H9 (cell line): ENCODE results near the gene FOXN1. TPM values are rescaled to one million over a fixed set of nuclear protein-coding genes. Genes with fewer than 3 reads are reported as not detected.
"Not testable (repeated sequence)": the region's sequence is repeated elsewhere in the genome, so short reads cannot be mapped to it uniquely, and the experiment has no call there.

Source experiments
- DNase-seq: peaks from one replicate; pipeline ENCODE4 v3.0.0-alpha.2; 2017
- H2AFZ ChIP-seq: one replicate; pipeline ENCODE4 v1.6.1; 2013; ENCODE audit warnings: mild to moderate bottlenecking, low read length, control low read depth, moderate library complexity
- H2AK5ac ChIP-seq: 2 replicates; pipeline ENCODE4 v1.6.1; 2013; ENCODE audit warnings: low read length, control low read depth, mixed read lengths; ENCODE audit not compliant: insufficient read length
- H2BK120ac ChIP-seq: one replicate; pipeline ENCODE4 v1.6.1; 2013; ENCODE audit warnings: low read depth, mild to moderate bottlenecking, low read length, control low read depth, inconsistent platforms; ENCODE audit not compliant: poor library complexity, severe bottlenecking
- H2BK12ac ChIP-seq: 2 replicates; pipeline ENCODE4 v1.6.1; 2013; ENCODE audit warnings: low read length, control low read depth, mixed read lengths, low read depth; ENCODE audit not compliant: insufficient read length
- H2BK15ac ChIP-seq: 2 replicates; pipeline ENCODE4 v1.6.1; 2013; ENCODE audit warnings: low read depth, low read length, control low read depth
- H2BK20ac ChIP-seq: one replicate; pipeline ENCODE4 v1.6.1; 2013; ENCODE audit warnings: low read depth, mild to moderate bottlenecking, low read length, control low read depth, inconsistent platforms; ENCODE audit not compliant: poor library complexity, severe bottlenecking
- H2BK5ac ChIP-seq: 2 replicates; pipeline ENCODE4 v1.6.1; 2013; ENCODE audit warnings: low read length, control low read depth, mixed read lengths; ENCODE audit not compliant: insufficient read length
- H3K14ac ChIP-seq: 2 replicates; pipeline ENCODE4 v1.6.1; 2013; ENCODE audit warnings: low read length, control low read depth; ENCODE audit not compliant: insufficient read depth
- H3K18ac ChIP-seq: 2 replicates; pipeline ENCODE4 v1.6.1; 2013; ENCODE audit warnings: low read depth, mild to moderate bottlenecking, mixed read lengths, low read length, control low read depth; ENCODE audit not compliant: insufficient read length
- H3K23ac ChIP-seq: 2 replicates; pipeline ENCODE4 v1.6.1; 2013; ENCODE audit warnings: low read length, control low read depth, mixed read lengths, low read depth; ENCODE audit not compliant: insufficient read length
- H3K23me2 ChIP-seq: 2 replicates; pipeline ENCODE4 v1.6.1; 2013; ENCODE audit warnings: low read depth, mild to moderate bottlenecking, mixed read lengths, low read length, control low read depth; ENCODE audit not compliant: insufficient read length, poor library complexity, severe bottlenecking
- H3K27ac ChIP-seq: 2 replicates; pipeline ENCODE4 v1.5.1; 2013; ENCODE audit warnings: low read length, control low read depth, mixed read lengths, low read depth; ENCODE audit not compliant: insufficient read length
- H3K27me3 ChIP-seq: 2 replicates; pipeline ENCODE4 v1.6.1; 2013; ENCODE audit warnings: low read length, control low read depth, inconsistent platforms; ENCODE audit not compliant: insufficient read depth
- H3K4ac ChIP-seq: 2 replicates; pipeline ENCODE4 v1.6.1; 2013; ENCODE audit warnings: low read depth, mild to moderate bottlenecking, control low read depth, inconsistent platforms, low read length, moderate library complexity
- H3K4me1 ChIP-seq: 2 replicates; pipeline ENCODE4 v1.6.1; 2013; ENCODE audit warnings: low read length, control low read depth, inconsistent platforms; ENCODE audit not compliant: insufficient read depth
- H3K4me2 ChIP-seq: 2 replicates; pipeline ENCODE4 v1.6.1; 2013; ENCODE audit warnings: low read length, control low read depth, mixed read lengths; ENCODE audit not compliant: insufficient read length, insufficient read depth
- H3K56ac ChIP-seq: 2 replicates; pipeline ENCODE4 v1.6.1; 2013; ENCODE audit warnings: low read depth, mild to moderate bottlenecking, mixed read lengths, low read length, control low read depth; ENCODE audit not compliant: insufficient read length
- H3K79me1 ChIP-seq: 2 replicates; pipeline ENCODE4 v1.6.1; 2013; ENCODE audit warnings: low read depth, mild to moderate bottlenecking, moderate library complexity, low read length, control low read depth, inconsistent platforms; ENCODE audit not compliant: insufficient read depth, poor library complexity, severe bottlenecking
- H3K79me2 ChIP-seq: 2 replicates; pipeline ENCODE4 v1.6.1; 2013; ENCODE audit warnings: low read length, control low read depth, inconsistent platforms; ENCODE audit not compliant: insufficient read depth
- H3K9ac ChIP-seq: 2 replicates; pipeline ENCODE4 v1.6.1; 2013; ENCODE audit warnings: low read length, control low read depth, mixed read lengths; ENCODE audit not compliant: insufficient read length; ENCODE audit errors: extremely low read depth
- H3K9me3 ChIP-seq: one replicate; pipeline ENCODE4 v1.6.1; 2013; ENCODE audit warnings: low read depth, low read length, inconsistent platforms; ENCODE audit not compliant: control insufficient read depth
- H3T11ph ChIP-seq: one replicate; pipeline ENCODE4 v1.6.1; 2013; ENCODE audit warnings: mild to moderate bottlenecking, low read length, control low read depth, inconsistent platforms
- H4K20me1 ChIP-seq: one replicate; pipeline ENCODE4 v1.6.1; 2013; ENCODE audit not compliant: control insufficient read depth, insufficient read length, insufficient read depth
- H4K5ac ChIP-seq: 2 replicates; pipeline ENCODE4 v1.6.1; 2013; ENCODE audit warnings: low read depth, mild to moderate bottlenecking, mixed read lengths, low read length, control low read depth; ENCODE audit not compliant: insufficient read length
- H4K8ac ChIP-seq: replicated peaks from 2 replicates; pipeline ENCODE4 v1.6.1; 2013; ENCODE audit warnings: low read length, control low read depth, mixed read lengths, low read depth; ENCODE audit not compliant: insufficient read length
- H4K91ac ChIP-seq: 2 replicates; pipeline ENCODE4 v1.6.1; 2013; ENCODE audit warnings: low read depth, mild to moderate bottlenecking, moderate library complexity, mixed read lengths, low read length, control low read depth; ENCODE audit not compliant: insufficient read length
- H3K27ac Mint-ChIP-seq, 3 experiments: 2 replicates in 2 of 3; 3 replicates in 1 of 3; pipeline ENCODE4 v1.8.0; 2020 to 2021; ENCODE audit warnings: mixed read lengths in 3 of 3, mild to moderate bottlenecking in 1 of 3, moderate library complexity in 1 of 3
- H3K27me3 Mint-ChIP-seq: 2 replicates; pipeline ENCODE4 v1.8.0; 2021; ENCODE audit warnings: low read depth, mild to moderate bottlenecking, moderate library complexity, mixed read lengths
- H3K36me3 Mint-ChIP-seq, 3 experiments: 2 replicates in 2 of 3; 3 replicates in 1 of 3; pipeline ENCODE4 v1.8.0; 2020 to 2021; ENCODE audit warnings: low read depth in 3 of 3, mixed read lengths in 3 of 3; ENCODE audit not compliant: insufficient read depth in 1 of 3
- H3K4me1 Mint-ChIP-seq, 2 experiments: 2 replicates each; pipeline ENCODE4 v1.8.0; 2020; ENCODE audit warnings: mixed read lengths in 2 of 2
- H3K4me3 Mint-ChIP-seq, 2 experiments: 2 replicates in 1 of 2; 3 replicates in 1 of 2; pipeline ENCODE4 v1.8.0; 2020 to 2021; ENCODE audit warnings: mild to moderate bottlenecking in 2 of 2, mixed read lengths in 2 of 2, moderate library complexity in 1 of 2
- H3K9me3 Mint-ChIP-seq, 2 experiments: 2 replicates in 1 of 2; 3 replicates in 1 of 2; pipeline ENCODE4 v1.8.0; 2020; ENCODE audit warnings: mild to moderate bottlenecking in 2 of 2, mixed read lengths in 2 of 2, moderate library complexity in 1 of 2
- CTCF ChIP-seq: fragments of 200-600 bp; sonication (generic); conservative IDR thresholded peaks from 3 replicates; pipeline ENCODE4 v1.8.0; 2021; ENCODE audit warnings: antibody characterized with exemption, mild to moderate bottlenecking
- WGBS: extraction: QIAGEN DNeasy Blood & Tissue Kit; methylation state at CpG from one replicate; pipeline ENCODE4 v1.1.7; 2013; ENCODE audit warnings: missing lambda C conversion rate, low lambda C conversion rate, mixed read lengths; ENCODE audit not compliant: insufficient read length; ENCODE audit errors: extremely low coverage; 5-methylcytosine and 5-hydroxymethylcytosine counted together
- total RNA-seq: library from RNA; stranded (reverse); gene quantifications from 2 replicates; pipeline ENCODE4 v1.2.1, GENCODE V29; 2021

FOXN1 gene
- total RNA-seq, 1 experiment from 2014 or later, result not detected

GRCh38 chr17:28467456-28468025, 38.6 kb upstream of the FOXN1 start:
- Histone ChIP-seq H3K14ac (no peak overlapping the region), H3K18ac (no peak overlapping the region), H3K27ac (no peak overlapping the region), H3K4me1 (no peaks in the 10 kb centered on the region; the same call in 1 of the 2 replicates), H2BK12ac (no peak overlapping the region), H2BK5ac (no peak overlapping the region), H2AK5ac (no peak overlapping the region), H3K27me3 (no peaks in the 10 kb centered on the region), H3K56ac (no peak overlapping the region), H2BK120ac (no peak overlapping the region), H2BK15ac (no peak overlapping the region), H2AFZ (no peak overlapping the region), H4K8ac (no peak overlapping the region), H3K23me2 (no peaks in the 10 kb centered on the region), H3K23ac (no peak overlapping the region), H3K9ac (no peak overlapping the region), H3K79me1 (no peaks in the 10 kb centered on the region), H4K91ac (no peak overlapping the region), H4K5ac (no peak overlapping the region), H2BK20ac (no peak overlapping the region), H3K9me3 (no peaks in the 10 kb centered on the region), H3K4ac (no peak overlapping the region), H3K79me2 (no peaks in the 10 kb centered on the region), H4K20me1 (no peaks in the 10 kb centered on the region), H3K4me2 (no peak overlapping the region), H3T11ph (no peak overlapping the region)
- no CpG with 5 or more reads among the region's 17 CpGs for WGBS
- Mint-ChIP-seq H3K9me3 (no peaks in the 10 kb centered on the region; a peak in 1 of 5 replicates), H3K4me1 (peaks cover 4 to 16% of the 10 kb centered on the region in 2 experiments), H3K27me3 (peaks cover 28% of the 10 kb centered on the region), H3K27ac (no peak overlapping the region), H3K36me3 (no peaks in the 10 kb centered on the region), H3K4me3 (no peak overlapping the region)
- no peak for TF ChIP-seq CTCF
- DNase-seq, result no peak

DNA sequence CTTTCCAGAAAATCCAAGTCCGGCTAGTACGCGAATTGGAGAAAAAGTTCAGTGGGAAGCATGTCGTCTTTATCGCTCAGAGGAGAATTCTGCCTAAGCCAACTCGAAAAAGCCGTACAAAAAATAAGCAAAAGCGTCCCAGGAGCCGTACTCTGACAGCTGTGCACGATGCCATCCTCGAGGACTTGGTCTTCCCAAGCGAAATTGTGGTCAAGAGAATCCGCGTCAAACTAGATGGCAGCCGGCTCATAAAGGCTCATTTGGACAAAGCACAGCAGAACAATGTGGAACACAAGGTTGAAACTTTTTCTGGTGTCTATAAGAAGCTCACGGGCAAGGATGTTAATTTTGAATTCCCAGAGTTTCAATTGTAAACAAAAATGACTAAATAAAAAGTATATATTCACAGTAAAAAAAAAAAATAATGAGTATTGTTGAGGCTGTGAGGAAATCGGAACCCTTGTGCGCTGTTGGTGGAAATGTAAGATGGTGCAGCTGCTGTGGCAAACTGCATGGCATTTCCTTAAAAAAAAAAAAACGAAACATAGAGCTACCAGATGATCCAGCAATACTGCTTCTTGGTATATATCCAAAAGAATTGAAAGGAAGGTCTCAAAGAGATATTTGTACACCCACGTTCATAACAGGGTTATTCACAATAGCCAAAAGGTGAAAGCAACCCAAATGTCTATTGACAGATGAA, 38.0 kb upstream of the FOXN1 start:
- not testable (repeated sequence) for H3K23me2 ChIP-seq, H4K20me1 ChIP-seq, H3K4ac ChIP-seq, H4K8ac ChIP-seq, H3K79me2 ChIP-seq, H3K23ac ChIP-seq, H3K18ac ChIP-seq, H3K79me1 ChIP-seq, H2BK12ac ChIP-seq, H2AFZ ChIP-seq, H3K27ac ChIP-seq, H2BK15ac ChIP-seq, H3K27me3 ChIP-seq, H3K36me3 Mint-ChIP-seq, H4K91ac ChIP-seq, H3K9me3 Mint-ChIP-seq, H2BK120ac ChIP-seq, H3K56ac ChIP-seq, H3T11ph ChIP-seq, H3K9me3 ChIP-seq, H2AK5ac ChIP-seq, H3K14ac ChIP-seq, H4K5ac ChIP-seq, H2BK5ac ChIP-seq, H3K27ac Mint-ChIP-seq, H3K4me3 Mint-ChIP-seq, H3K9ac ChIP-seq, H2BK20ac ChIP-seq, H3K4me2 ChIP-seq, H3K4me1 ChIP-seq, DNase-seq
- Mint-ChIP-seq H3K4me1 (peaks cover 4 to 16% of the 10 kb centered on the region in 2 experiments), H3K27me3 (peaks cover 28% of the 10 kb centered on the region)
- WGBS, result no CpG with 5 or more reads among the region's 20 CpGs
